Activated CD8-positive, alpha-beta memory T cell treated with anti-CD3 and anti-CD28 coated beads, Interleukin-2, amount 50 U/mL, for 24 hours (primary cell): ENCODE measurements around the gene FOXA2.

Experiments
- DNase-seq: peaks from one replicate; pipeline ENCODE4 v3.0.0-alpha.2; 2020; ENCODE audit errors: extremely low read depth

Gene FOXA2

GRCh38 chr20:22583773-22584521, 425 bp downstream of the FOXA2 start:
- no peak for DNase-seq

- no peak for DNase-seq
Measured at GRCh38 chr20:22582964-22583772, 1.2 kb downstream of the FOXA2 start.

DNA sequence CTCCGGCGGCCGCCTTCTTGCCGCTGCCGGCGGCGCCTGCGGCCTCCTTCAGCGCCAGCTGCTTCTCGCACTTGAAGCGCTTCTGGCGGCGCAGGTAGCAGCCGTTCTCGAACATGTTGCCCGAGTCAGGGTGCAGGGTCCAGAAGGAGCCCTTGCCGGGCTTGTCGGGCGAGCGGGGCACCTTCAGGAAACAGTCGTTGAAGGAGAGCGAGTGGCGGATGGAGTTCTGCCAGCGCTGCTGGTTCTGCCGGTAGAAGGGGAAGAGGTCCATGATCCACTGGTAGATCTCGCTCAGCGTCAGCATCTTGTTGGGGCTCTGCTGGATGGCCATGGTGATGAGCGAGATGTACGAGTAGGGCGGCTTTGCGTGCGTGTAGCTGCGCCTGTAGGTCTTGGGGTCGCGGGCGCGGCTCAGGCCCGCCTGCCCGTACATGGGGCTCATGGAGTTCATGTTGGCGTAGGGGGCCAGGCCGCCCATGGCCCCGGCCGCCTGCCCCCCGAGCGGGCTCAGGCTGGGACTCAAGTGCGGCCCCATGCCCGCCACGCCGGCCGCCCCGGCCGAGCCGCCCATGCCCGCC, 1.9 kb downstream of the FOXA2 start:
- DNase-seq: no peak

- DNase-seq: no peak
Measured at GRCh38 chr20:22581437-22582385, 2.7 kb downstream of the FOXA2 start.

DNA sequence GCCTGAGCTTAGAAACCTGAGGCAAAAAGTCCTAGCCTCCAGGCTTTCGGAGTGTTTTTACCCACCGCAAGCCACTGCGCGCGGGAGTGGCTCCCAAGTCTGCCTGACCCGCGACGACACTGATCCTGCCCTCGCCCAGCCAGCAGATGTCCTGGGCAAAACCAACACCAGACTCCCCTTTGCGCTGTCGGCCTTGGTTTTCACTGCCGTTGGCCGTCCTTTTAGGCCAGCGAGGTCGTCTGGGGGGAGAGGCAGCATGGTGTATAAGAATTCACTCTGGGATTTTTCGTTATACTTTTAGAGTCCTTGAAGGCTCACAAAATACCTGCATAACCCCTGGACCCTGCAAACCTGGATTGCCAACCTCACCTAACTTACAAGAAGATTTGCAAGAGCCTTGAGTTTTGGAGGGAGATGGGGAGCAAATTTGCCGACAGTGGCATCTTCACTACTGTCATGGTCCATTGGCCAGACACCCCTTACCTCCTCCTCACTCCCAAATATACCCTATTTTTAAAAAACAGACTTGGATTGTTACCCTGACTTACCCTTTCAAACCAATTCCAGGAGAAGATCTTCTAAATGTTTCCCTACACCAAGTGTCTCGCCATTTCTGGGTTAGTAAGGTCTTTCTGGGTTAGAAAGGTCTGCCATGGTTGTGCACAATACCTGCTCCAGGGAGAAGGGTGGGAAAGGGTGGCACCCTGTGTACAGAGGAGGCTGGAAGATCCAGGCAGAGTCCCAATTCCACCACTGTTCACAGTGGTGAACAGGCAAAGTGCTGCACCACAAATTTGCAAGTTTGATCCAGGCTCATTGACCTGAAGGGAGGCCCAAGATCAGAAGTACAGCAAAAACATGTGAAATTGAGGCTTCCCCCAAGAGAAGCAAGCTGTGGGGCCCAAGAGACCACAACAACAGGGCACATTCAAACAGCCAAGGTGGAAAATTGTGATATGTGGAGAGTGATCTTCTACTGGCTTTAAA, 4.4 kb downstream of the FOXA2 start:
- no peak for DNase-seq

DNA sequence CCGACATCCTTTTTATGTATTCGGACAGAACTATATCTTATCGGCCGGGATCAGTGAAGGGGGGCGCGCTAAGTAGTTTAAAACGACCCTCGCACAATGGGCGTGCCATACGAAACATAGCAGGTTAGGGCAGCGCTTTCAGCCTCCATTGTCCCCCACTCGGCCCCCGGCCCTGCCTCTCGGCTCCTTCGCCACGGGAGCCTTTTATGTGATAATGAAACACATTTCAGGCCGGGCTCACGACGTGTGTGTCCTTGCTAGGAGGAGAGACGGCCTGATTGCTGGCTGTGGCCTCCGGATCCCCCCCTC, 5.3 kb downstream of the FOXA2 start:
- no peak for DNase-seq

GRCh38 chr20:22578221-22579118, 5.9 kb downstream of the FOXA2 start:
- DNase-seq: no peak

DNA sequence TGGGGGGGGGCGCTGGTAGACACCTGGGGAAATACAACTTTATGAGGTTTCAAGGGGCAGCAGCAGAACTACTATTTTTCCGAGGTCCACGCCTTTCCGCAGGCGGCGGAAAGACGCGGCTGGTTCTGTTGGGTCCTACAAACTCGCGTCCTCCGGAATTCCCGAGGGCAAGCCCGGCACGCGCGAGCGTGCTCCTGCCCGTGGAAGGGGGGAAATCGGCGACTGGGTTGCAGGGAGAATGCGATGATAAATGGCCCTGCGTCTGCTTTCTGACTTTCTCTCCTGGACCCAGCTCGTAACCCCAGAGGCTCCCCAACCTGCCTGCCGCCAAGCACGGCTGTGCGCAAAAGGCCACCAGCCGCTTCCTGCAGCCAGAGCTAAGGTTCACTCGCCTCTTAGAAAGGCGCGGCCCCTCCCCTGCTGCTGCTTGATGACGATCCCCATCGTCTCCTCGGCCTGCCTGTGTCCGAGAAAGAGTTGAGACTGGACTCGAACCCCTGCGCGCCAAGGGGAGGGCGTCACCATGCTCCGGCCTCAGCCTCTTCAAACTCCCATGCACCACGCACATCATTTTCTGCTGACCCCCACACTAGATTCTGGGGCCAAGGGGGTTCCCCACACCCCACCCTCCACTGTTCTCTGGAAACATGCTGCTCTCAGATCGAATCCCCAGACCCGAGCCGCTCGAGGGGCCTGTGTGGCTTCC, 6.7 kb downstream of the FOXA2 start:
- DNase-seq: no peak

GRCh38 chr20:22576733-22577514, 7.4 kb downstream of the FOXA2 start:
- DNase-seq: no peak

GRCh38 chr20:22576273-22576672, 8.1 kb downstream of the FOXA2 start:
- DNase-seq: no peak

DNA sequence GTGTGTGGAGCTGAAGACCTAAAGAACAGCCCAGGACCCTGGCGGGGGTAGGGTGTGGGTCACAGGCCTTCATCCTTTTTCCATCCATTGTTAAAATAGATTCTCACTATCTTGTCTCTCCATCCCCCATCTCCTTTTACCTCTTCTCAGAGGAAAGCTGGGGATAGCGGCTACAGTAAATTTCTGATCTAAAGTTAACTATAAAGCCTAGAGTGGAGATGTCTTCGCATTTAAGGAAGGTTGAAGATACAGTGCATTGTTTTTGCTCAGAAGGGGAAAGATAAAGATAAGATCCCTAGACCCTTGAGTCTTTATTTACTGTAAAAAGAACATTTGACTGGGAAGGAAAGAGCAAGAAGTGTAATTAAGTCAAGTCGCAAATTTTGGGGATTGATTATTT, 8.6 kb downstream of the FOXA2 start:
- no peak for DNase-seq

DNA sequence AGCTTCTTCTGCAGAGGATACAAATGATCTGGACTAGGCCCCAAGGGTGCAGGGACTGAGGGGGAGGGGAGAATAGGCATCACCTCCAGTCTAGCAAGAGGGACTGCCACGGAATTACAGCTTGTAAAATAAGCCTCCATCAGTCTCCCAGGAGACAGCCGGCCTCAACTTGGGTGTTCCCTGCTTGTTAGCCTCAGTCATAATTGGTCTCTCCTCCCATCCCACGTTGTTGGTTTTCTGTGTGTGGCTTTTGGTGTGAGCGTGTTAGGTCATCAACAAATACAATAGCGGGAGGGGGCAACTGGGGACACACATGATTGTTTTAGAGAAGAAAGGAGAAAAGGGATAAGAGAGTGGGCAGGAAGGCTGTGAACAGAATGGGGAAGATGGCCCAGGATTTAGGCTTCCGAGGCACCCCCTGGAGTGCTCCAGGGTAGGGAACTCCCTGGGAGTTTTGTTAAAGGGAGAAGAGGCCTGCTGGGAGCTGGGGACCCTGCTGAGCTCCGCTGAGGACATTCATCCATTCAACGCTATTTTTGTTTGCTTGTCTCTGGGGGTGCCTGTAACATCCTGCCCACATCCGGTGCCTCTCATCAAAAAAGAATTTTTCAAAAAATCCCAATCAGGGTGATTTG, 9.2 kb downstream of the FOXA2 start:
- no peak for DNase-seq

GRCh38 chr20:22574545-22575086, 9.8 kb downstream of the FOXA2 start:
- no peak for DNase-seq

DNA sequence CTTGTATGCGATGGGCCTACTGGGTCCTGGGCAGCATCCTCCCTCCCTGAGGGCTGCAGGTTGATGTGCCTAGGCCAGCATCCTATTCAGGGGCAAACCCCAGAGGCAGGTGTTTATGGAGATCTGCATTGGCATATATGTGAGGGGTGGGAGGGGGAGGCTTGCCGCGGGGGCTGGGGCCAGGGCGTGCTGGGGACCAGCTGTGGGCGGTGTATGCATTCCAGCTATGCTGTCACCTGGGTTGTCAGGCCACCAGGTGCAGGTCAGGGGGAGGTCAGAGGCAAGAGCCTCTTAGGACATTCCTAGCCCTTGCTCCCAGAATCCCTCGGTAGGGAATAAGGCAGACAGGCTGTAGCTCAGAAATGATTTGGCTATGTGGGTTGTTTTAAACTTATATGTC, 11.9 kb downstream of the FOXA2 start:
- no peak for DNase-seq

DNA sequence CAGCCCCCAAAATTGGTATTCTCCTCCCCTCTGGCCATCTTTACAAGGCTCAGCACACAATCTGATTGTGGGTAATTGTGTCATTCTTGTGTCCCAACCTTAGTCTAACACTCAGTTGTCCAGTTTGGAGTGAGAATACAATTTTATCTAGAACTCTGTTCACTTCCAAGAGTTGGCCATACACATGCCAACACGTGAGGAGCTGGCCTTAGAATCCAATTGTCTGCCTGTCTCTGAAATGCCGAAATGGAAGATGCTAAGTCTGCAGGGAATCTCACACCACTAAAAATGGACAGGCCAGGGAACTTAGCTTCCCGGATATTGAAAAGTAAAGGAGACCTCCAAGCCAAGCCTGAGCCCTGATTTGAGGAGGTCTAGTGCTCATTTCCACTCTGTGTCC, 12.3 kb downstream of the FOXA2 start:
- DNase-seq: no peak

GRCh38 chr20:22569353-22569752, 15.0 kb downstream of the FOXA2 start:
- no peak for DNase-seq

DNA sequence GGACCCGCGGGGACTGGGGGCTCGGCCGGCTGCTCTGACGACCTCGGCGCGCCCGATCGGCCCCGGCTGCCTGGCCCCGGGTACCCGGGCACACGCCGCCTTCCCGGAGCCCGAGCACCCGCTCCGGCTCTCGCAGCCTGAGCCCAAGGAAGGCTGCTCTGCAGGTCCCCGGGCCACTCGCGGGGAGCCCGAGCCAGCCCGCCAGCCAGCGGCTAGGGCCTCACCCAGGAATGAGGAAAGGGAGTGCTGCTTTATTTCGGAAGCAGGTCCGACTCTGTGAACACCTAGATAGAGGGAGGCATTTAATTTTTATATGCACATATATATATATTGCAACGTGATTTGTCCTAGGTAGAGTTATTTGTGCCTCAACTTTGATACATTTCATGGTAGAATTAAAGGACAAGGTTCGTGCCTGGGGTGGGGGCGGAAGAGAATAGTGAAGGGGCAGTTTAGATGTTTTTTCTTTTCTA, 15.5 kb downstream of the FOXA2 start:
- DNase-seq: no peak
